Osteoblast (primary cell): Measurements from ENCODE around the gene TMEM181. TPM values are rescaled to one million over a fixed set of nuclear protein-coding genes. Genes with fewer than 3 reads are reported as not detected.
A peak's percentile ranks its signal among the peaks of the same experiment; 100 is the strongest.

Experiments
- DNase-seq: peaks from one replicate; pipeline ENCODE4 v3.0.0; 2011; ENCODE audit warnings: low spot score, mixed read lengths; ENCODE audit not compliant: insufficient read length; ENCODE audit errors: missing footprints
- H2AFZ ChIP-seq: 2 replicates; pipeline ENCODE4 v1.6.0; 2011; ENCODE audit warnings: mild to moderate bottlenecking, low read length
- H3K27ac ChIP-seq: 2 replicates; pipeline ENCODE4 v1.5.1; 2011; ENCODE audit warnings: mild to moderate bottlenecking, low read depth, low read length, moderate library complexity
- H3K27me3 ChIP-seq: 2 replicates; pipeline ENCODE4 v1.6.0; 2012; ENCODE audit warnings: mild to moderate bottlenecking, control low read depth, inconsistent platforms, low read length, moderate library complexity; ENCODE audit not compliant: insufficient read depth
- H3K36me3 ChIP-seq: 2 replicates; pipeline ENCODE4 v1.5.1; 2011; ENCODE audit warnings: mild to moderate bottlenecking, low read length, control low read depth, moderate library complexity; ENCODE audit not compliant: insufficient read depth
- H3K4me1 ChIP-seq: 2 replicates; pipeline ENCODE4 v1.5.1; 2011; ENCODE audit warnings: mild to moderate bottlenecking, low read length, control low read depth, moderate library complexity; ENCODE audit not compliant: insufficient read depth
- H3K4me2 ChIP-seq: 2 replicates; pipeline ENCODE4 v1.6.0; 2011; ENCODE audit warnings: mild to moderate bottlenecking, low read length; ENCODE audit not compliant: insufficient read depth
- H3K4me3 ChIP-seq: fragments of 200-600 bp; sonication (generic); 3 replicates; pipeline ENCODE4 v1.5.1; 2012; ENCODE audit warnings: mild to moderate bottlenecking, low read length, inconsistent platforms; ENCODE audit not compliant: insufficient read depth
- H3K79me2 ChIP-seq: 2 replicates; pipeline ENCODE4 v1.6.0; 2012; ENCODE audit warnings: mild to moderate bottlenecking, low read length, control low read depth, inconsistent platforms; ENCODE audit not compliant: insufficient read depth
- H3K9me3 ChIP-seq: 2 replicates; pipeline ENCODE4 v1.5.1; 2011; ENCODE audit warnings: low read depth, low read length, control low read depth
- H4K20me1 ChIP-seq: 2 replicates; pipeline ENCODE4 v1.6.0; 2012; ENCODE audit warnings: mild to moderate bottlenecking, low read length, control low read depth; ENCODE audit not compliant: insufficient read depth
- total RNA-seq: library from RNA; depleted of rRNA; stranded (reverse); fragments of >200 nt; gene quantifications from 2 replicates; pipeline ENCODE4 v1.2.3, GENCODE V29; 2012
- TF ChIP-seq, protein P1 (sequence below): IDR thresholded peaks from 2 replicates; pipeline ENCODE4 v1.5.1; 2011; ENCODE audit warnings: mild to moderate bottlenecking, low read depth, low read length, moderate library complexity; ENCODE audit errors: extremely low read depth

Gene TMEM181
- total RNA-seq, 1 donor = 43.8 TPM

DNA sequence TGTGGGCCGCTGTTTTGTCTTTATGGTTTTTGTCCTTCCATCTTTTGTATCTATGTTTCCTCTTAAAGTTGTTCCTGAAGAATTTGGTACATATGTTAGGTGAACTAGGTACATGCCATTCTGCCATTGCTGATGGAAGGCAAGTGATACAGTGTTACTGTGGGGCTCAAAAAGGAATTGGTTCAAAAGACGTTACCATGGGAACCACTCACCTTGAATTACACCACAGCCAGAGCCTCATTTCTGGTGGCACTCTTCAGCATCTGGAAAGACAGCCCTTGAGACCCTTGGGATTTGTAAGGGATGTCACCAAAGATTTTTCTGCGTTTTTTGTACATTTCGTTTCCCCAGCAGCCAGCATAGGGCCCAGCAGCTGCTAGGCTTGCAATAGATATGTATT, 31.9 kb downstream of the TMEM181 start:
- TF ChIP-seq, protein P1, sequence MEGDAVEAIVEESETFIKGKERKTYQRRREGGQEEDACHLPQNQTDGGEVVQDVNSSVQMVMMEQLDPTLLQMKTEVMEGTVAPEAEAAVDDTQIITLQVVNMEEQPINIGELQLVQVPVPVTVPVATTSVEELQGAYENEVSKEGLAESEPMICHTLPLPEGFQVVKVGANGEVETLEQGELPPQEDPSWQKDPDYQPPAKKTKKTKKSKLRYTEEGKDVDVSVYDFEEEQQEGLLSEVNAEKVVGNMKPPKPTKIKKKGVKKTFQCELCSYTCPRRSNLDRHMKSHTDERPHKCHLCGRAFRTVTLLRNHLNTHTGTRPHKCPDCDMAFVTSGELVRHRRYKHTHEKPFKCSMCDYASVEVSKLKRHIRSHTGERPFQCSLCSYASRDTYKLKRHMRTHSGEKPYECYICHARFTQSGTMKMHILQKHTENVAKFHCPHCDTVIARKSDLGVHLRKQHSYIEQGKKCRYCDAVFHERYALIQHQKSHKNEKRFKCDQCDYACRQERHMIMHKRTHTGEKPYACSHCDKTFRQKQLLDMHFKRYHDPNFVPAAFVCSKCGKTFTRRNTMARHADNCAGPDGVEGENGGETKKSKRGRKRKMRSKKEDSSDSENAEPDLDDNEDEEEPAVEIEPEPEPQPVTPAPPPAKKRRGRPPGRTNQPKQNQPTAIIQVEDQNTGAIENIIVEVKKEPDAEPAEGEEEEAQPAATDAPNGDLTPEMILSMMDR = no peak
- H3K4me2 ChIP-seq = no peak overlapping the region
- no peaks in the 10 kb centered on the region for H3K9me3 ChIP-seq
- H2AFZ ChIP-seq = no peak overlapping the region
- H3K36me3 ChIP-seq = peaks cover 68% of the 10 kb centered on the region
- peaks cover 3% of the 10 kb centered on the region for H4K20me1 ChIP-seq
- H3K4me1 ChIP-seq = no peaks in the 10 kb centered on the region
- H3K27ac ChIP-seq = no peak overlapping the region
- H3K79me2 ChIP-seq = no peaks in the 10 kb centered on the region
- H3K4me3 ChIP-seq = no peak overlapping the region
- DNase-seq = no peak
- H3K27me3 ChIP-seq = no peaks in the 10 kb centered on the region

DNA sequence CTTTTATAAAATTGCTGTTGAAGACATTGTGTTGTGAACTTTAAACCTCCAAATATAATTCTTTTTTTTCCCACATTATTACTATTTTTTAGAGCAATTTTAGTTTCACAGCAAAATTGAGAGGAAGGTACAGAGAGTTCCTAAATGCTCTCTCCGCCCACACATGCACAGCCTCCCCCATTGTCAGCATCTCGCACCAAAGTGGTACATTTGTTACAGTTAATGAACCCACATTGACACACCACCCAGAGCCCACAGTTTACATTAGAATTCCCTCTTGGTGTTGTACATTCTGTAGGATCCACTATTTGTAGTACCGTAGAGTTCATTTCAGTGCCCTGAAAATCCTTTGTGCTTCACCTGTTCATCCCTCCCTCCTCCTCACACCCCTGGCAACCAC, 33.8 kb downstream of the TMEM181 start:
- H3K9me3 ChIP-seq = no peaks in the 10 kb centered on the region
- no peak for DNase-seq
- H3K27me3 ChIP-seq = no peaks in the 10 kb centered on the region
- no peak overlapping the region for H3K27ac ChIP-seq
- H4K20me1 ChIP-seq = peaks cover 3% of the 10 kb centered on the region
- H3K79me2 ChIP-seq = no peaks in the 10 kb centered on the region
- no peak overlapping the region for H2AFZ ChIP-seq
- no peak overlapping the region for H3K4me3 ChIP-seq
- no peaks in the 10 kb centered on the region for H3K4me1 ChIP-seq
- peaks cover 62% of the 10 kb centered on the region for H3K36me3 ChIP-seq
- TF ChIP-seq, protein P1 = no peak
- H3K4me2 ChIP-seq = no peak overlapping the region

DNA sequence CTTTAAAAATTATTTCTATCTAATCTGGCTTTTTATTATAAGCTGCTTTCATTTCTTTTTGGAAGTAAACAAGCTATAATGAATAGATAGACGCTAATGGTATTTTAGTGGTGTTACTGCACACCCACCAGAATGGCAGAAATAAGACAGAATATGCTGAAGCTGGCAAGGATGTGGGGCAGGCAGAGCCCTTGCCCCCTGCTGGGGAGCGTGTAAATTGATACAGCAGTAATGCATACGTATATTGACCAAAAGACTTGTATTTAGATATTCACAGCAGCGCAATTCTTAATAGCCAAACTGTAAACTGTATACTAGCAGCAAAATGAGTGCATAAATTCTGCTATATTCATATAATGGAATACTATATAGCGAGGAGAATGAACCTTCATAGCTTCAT, 35.3 kb downstream of the TMEM181 start:
- TF ChIP-seq, protein P1 = peak; percentile 38
- Histone ChIP-seq H3K9me3 (no peaks in the 10 kb centered on the region), H3K27ac (no peak overlapping the region), H3K36me3 (peaks cover 52% of the 10 kb centered on the region), H3K4me3 (no peak overlapping the region), H2AFZ (no peak overlapping the region), H3K4me2 (no peak overlapping the region), H3K27me3 (no peaks in the 10 kb centered on the region), H3K79me2 (no peaks in the 10 kb centered on the region), H3K4me1 (no peaks in the 10 kb centered on the region), H4K20me1 (no peaks in the 10 kb centered on the region)
- DNase-seq = no peak

DNA sequence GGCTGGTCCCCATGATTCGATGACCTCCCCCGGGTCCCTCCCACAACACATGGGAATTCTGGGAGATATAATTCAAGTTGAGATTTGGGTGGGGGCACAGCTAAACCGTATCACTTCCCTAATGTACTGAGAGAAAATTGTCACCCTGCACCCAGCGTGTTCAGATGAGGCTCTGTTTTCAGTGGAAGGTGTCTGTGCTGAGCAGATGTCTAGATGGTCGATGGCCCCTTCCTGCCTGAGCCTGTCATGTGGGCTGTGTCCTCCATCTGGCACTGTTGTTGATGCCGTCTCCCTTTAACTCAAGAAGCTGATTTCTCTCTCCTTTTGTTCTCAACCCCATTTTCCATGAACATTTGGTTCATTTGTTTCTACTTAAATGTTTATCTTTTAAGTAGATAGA, 37.0 kb downstream of the TMEM181 start:
- TF ChIP-seq, protein P1 = no peak
- H3K4me3 ChIP-seq = no peak overlapping the region
- no peak overlapping the region for H3K4me2 ChIP-seq
- peaks cover 38% of the 10 kb centered on the region for H3K36me3 ChIP-seq
- H2AFZ ChIP-seq = no peak overlapping the region
- H3K79me2 ChIP-seq = no peaks in the 10 kb centered on the region
- H3K4me1 ChIP-seq = no peaks in the 10 kb centered on the region
- no peak for DNase-seq
- H3K27ac ChIP-seq = no peak overlapping the region
- no peaks in the 10 kb centered on the region for H4K20me1 ChIP-seq
- no peaks in the 10 kb centered on the region for H3K27me3 ChIP-seq
- H3K9me3 ChIP-seq = no peaks in the 10 kb centered on the region
